ENCODE measurements around the gene DMRT3. TPM values are rescaled to one million over a fixed set of nuclear protein-coding genes. Genes with fewer than 3 reads are reported as not detected.
A peak's percentile ranks its signal among the peaks of the same experiment; 100 is the strongest.

DMRT3 gene
- total RNA-seq, 2 donors from 2014 or later = not detected

DNA sequence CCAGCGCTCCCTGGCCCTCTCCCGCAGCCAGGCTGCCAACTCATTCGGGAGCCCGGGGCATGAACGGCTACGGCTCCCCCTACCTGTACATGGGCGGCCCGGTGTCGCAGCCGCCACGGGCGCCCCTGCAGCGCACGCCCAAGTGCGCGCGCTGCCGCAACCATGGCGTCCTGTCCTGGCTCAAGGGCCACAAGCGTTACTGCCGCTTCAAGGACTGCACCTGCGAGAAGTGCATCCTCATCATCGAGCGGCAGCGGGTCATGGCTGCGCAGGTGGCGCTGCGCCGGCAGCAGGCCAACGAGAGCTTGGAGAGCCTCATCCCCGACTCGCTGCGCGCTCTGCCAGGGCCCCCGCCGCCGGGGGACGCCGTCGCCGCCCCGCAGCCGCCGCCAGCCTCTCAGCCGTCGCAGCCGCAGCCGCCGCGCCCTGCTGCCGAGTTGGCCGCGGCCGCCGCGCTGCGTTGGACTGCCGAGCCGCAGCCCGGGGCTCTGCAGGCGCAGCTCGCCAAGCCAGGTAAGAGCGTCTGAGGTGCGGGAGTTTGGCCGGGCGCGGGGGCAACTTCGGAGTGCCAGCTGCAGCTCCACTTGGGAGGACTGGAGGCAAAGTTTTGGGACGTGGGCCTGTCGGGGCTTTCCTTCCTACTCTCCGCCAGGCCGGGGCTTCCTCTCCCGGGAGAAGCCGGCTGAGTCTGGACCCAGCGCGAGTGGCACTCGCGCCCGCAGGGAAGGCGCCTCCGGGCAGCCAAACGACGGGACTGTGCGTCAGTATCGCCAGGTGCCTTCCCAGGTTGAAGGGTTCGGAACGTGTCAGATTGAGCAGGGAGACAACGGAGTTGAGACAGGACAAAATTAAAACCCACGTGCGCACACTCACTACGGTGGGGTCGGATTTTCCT is 735 bp downstream of the DMRT3 start:
- Histone ChIP-seq H3K27me3 (peaks cover 93% of the 10 kb centered on the region), H3K9ac (ENCODE audit: low read depth in 2 of 2, low read length in 2 of 2) (no peak overlapping the region), H3K36me3 (no peaks in the 10 kb centered on the region), H3K9me3 (no peaks in the 10 kb centered on the region), H3K4me3 (peak overlapping the region; percentile 7), H3K4me1 (no peaks in the 10 kb centered on the region), H3K27ac (no peak overlapping the region)
- no peak for DNase-seq
- intact Hi-C loops (cut with DNase I) = no loop called here
- TF ChIP-seq, protein P1, sequence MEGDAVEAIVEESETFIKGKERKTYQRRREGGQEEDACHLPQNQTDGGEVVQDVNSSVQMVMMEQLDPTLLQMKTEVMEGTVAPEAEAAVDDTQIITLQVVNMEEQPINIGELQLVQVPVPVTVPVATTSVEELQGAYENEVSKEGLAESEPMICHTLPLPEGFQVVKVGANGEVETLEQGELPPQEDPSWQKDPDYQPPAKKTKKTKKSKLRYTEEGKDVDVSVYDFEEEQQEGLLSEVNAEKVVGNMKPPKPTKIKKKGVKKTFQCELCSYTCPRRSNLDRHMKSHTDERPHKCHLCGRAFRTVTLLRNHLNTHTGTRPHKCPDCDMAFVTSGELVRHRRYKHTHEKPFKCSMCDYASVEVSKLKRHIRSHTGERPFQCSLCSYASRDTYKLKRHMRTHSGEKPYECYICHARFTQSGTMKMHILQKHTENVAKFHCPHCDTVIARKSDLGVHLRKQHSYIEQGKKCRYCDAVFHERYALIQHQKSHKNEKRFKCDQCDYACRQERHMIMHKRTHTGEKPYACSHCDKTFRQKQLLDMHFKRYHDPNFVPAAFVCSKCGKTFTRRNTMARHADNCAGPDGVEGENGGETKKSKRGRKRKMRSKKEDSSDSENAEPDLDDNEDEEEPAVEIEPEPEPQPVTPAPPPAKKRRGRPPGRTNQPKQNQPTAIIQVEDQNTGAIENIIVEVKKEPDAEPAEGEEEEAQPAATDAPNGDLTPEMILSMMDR (IDR thresholded peaks at IDR 0.05) = no peak

DNA sequence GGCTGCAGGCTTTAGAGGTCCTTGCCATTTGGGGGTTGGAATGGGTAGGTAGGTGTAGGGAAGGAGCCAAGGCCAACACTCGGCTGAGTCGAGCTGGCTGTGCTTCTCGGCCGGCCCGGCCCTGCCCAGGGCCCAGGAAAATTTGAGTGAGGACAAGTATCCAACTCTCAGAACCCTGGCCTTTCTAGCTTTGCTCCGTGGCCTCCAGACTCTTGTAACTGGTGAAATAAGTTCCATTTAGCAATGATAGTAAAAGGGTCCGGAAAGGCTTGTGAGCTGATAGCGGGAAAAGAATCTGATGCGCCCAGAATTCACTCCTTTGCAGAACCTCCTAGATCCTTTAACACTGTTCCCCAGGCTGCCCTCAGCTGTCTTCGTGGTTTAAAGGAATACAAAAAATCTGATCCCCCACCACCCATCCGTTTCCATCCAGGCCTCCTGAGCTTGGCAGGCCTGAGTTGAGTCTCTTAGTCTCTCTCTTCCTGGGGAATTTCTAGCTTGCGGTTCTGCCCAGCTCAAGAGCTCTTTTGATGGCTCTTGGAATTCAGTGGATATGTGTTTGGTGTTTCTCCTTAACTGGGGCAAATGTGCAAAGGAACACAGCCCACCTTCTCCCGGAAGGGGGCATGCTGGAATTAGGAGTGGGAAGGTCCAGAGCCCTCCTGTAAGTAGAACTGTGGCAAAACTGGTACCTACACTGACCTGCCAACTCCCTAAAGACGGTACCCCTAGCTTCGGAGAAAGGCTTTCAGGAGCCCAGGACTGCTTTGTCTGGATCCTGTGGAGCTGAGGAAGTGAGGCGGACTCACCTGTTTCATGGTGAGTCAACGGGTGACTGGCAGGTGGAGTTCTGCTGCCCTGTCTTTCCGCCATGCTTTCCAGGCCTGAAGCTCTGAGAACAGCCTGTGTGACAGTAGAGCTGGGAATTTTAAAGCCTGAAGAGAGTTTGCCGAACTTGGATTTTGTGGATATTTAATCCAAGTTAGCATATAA is 1.7 kb downstream of the DMRT3 start:
- intact Hi-C loops (cut with DNase I) = no loop called here
- no peak overlapping the region for H3K4me3 ChIP-seq
- H3K9ac ChIP-seq (ENCODE audit: low read depth in 2 of 2, low read length in 2 of 2) = no peak overlapping the region
- H3K9me3 ChIP-seq = no peaks in the 10 kb centered on the region
- DNase-seq = no peak
- H3K36me3 ChIP-seq = no peaks in the 10 kb centered on the region
- no peaks in the 10 kb centered on the region for H3K4me1 ChIP-seq
- peaks cover 91% of the 10 kb centered on the region for H3K27me3 ChIP-seq
- no peak overlapping the region for H3K27ac ChIP-seq
- TF ChIP-seq, protein P1 (IDR thresholded peaks at IDR 0.05) = no peak

DNA sequence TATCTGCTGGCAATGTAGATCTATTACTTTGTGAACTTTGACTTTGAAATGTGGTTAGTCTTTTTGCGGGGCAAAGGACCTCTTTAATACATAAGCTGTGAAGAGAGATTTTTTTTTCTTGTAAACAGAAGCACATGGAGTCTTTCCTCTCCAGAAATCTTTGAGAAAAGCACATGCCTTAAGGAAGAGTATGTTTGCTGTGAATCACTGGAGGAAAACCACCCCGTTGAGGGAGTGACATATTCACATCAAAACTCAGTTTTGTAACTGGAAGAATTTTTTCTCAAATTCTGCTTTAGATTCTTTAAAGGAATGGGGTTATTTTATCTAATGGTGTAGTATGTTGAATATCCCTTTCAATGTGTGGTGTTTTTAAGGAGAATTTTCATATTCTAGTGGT is 3.5 kb downstream of the DMRT3 start:
- TF ChIP-seq, protein P1 (IDR thresholded peaks at IDR 0.05) = no peak
- H3K27me3 ChIP-seq = peaks cover 83% of the 10 kb centered on the region
- no peak overlapping the region for H3K9ac ChIP-seq (ENCODE audit: low read depth in 2 of 2, low read length in 2 of 2)
- no peaks in the 10 kb centered on the region for H3K36me3 ChIP-seq
- H3K9me3 ChIP-seq = no peaks in the 10 kb centered on the region
- no peak for DNase-seq
- intact Hi-C loops (cut with DNase I) = no loop called here
- no peak overlapping the region for H3K27ac ChIP-seq
- H3K4me1 ChIP-seq = no peaks in the 10 kb centered on the region
- H3K4me3 ChIP-seq = no peak overlapping the region

DNA sequence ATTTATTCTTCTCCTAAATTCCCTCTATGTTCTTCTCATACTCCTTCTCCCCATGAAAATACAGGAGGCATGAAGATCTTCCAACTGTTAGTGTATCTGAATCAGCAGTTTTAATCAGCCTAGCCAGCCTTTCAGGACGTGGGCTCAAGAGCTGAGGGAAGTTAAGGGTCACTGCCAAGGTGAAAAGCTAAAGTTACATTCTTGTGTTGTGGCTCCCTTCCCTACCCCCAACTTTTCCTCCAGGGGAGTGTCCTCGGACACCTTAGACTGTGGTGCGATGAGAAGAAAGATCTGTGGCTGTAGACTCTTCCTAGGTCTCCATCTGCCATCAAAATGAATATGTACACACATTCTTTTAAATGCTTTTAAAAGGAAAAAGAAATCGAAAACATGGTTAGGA is 4.2 kb downstream of the DMRT3 start:
- Histone ChIP-seq H3K9me3 (no peaks in the 10 kb centered on the region), H3K9ac (ENCODE audit: low read depth in 2 of 2, low read length in 2 of 2) (no peak overlapping the region), H3K27ac (no peak overlapping the region), H3K4me1 (no peaks in the 10 kb centered on the region), H3K27me3 (peaks cover 76% of the 10 kb centered on the region), H3K36me3 (no peaks in the 10 kb centered on the region), H3K4me3 (no peak overlapping the region)
- TF ChIP-seq, protein P1 (IDR thresholded peaks at IDR 0.05) = no peak
- no peak for DNase-seq
- intact Hi-C loops (cut with DNase I) = no loop called here

DNA sequence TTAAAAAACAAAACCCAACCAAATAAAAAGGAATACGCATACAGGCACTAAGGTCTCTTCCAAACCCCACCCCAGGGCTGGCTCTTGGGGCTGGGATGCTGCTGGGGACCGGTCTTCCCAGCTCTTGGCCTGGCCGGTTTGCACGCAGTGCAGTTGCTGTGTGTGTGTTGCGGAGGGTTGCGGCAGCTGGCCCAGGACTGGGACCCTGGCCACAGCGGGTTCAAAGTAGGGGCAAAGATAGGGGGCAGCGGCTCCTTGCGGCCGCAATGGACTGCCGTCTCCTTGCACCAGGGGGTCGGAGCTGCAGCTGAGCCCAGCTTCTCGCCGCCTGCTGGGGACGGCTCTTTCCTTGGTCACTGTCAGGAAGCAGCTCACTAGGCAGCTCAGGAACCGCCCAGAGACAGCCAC is 5.0 kb downstream of the DMRT3 start:
- Histone ChIP-seq H3K9me3 (no peaks in the 10 kb centered on the region), H3K4me1 (no peaks in the 10 kb centered on the region), H3K36me3 (no peaks in the 10 kb centered on the region), H3K4me3 (no peak overlapping the region), H3K9ac (ENCODE audit: low read depth in 2 of 2, low read length in 2 of 2) (no peak overlapping the region), H3K27me3 (peaks cover 68% of the 10 kb centered on the region), H3K27ac (no peak overlapping the region)
- TF ChIP-seq, protein P1 (IDR thresholded peaks at IDR 0.05) = no peak
- intact Hi-C loops (cut with DNase I) = no loop called here
- DNase-seq = no peak
